ENCODE data around the gene SLC27A6. TPM values are rescaled to one million over a fixed set of nuclear protein-coding genes. Genes with fewer than 3 reads are reported as not detected.

The SLC27A6 gene
- total and polyA plus RNA-seq, 4 donors: 0.06 to 3.4 (median 0.61) TPM

- H3K36me3 ChIP-seq (ENCODE audit: control insufficient read depth in 4 of 4, insufficient read depth in 4 of 4, low read length in 4 of 4): no peaks in the 10 kb centered on the region
- DNase-seq (peak in 1 of 3 donors; percentile 11), ATAC-seq (ENCODE audit: insufficient read depth, low FRiP score) (peak; percentile 27)
- no peaks in the 10 kb centered on the region for H3K4me1 ChIP-seq (ENCODE audit: control insufficient read depth in 5 of 5, insufficient read depth in 5 of 5, low read length in 5 of 5)
- WGBS, 2 donors: 46 to 60% methylated on average over 24 of the region's 24 CpGs
- TF ChIP-seq CTCF (IDR thresholded peaks at IDR 0.05; ENCODE audit: control extremely low read depth, extremely low read depth): no peak
- H3K27me3 ChIP-seq (ENCODE audit: control insufficient read depth in 3 of 3, insufficient read depth in 3 of 3, low read length in 2 of 3): peaks cover 0 to 11% (median 11%) of the 10 kb centered on the region in 3 donors
- H3K9ac ChIP-seq (ENCODE audit: insufficient read depth in 1 of 2, low read length in 2 of 2): peak overlapping the region; percentile 49 to 61
- peak overlapping the region in 1 of 2 donors; percentile 81 for H3K27ac ChIP-seq (ENCODE audit: low read depth in 1 of 2, low read length in 1 of 2)
- H3K9me3 ChIP-seq (ENCODE audit: control insufficient read depth in 4 of 4, insufficient read depth in 3 of 4, low read length in 3 of 4): peaks cover 0 to 7% (median 0%) of the 10 kb centered on the region in 4 donors
- H3K4me3 ChIP-seq: no peak overlapping the region
These were observed 482 bp downstream of the SLC27A6 start for GRCh38 chr5:128965638-128966302.

- DNase-seq: peak in 1 of 3 donors; percentile 9
These were observed 1.1 kb downstream of the SLC27A6 start for GRCh38 chr5:128966375-128966774.

GRCh38 chr5:128966846-128967245 lies 1.6 kb downstream of the SLC27A6 start:
- Histone ChIP-seq H3K36me3 (ENCODE audit: control insufficient read depth in 4 of 4, insufficient read depth in 4 of 4, low read length in 4 of 4) (no peaks in the 10 kb centered on the region), H3K9me3 (ENCODE audit: control insufficient read depth in 4 of 4, insufficient read depth in 3 of 4, low read length in 3 of 4) (peaks cover 0 to 6% (median 0%) of the 10 kb centered on the region in 4 donors), H3K27ac (ENCODE audit: low read depth in 1 of 2, low read length in 1 of 2) (no peak overlapping the region), H3K9ac (ENCODE audit: insufficient read depth in 1 of 2, low read length in 2 of 2) (no peak overlapping the region), H3K4me3 (no peak overlapping the region), H3K4me1 (ENCODE audit: control insufficient read depth in 5 of 5, insufficient read depth in 5 of 5, low read length in 5 of 5) (no peaks in the 10 kb centered on the region), H3K27me3 (ENCODE audit: control insufficient read depth in 3 of 3, insufficient read depth in 3 of 3, low read length in 2 of 3) (peaks cover 0 to 11% (median 11%) of the 10 kb centered on the region in 3 donors)
- ATAC-seq (ENCODE audit: insufficient read depth, low FRiP score) (no peak), DNase-seq (no peak)
- 85 to 92% methylated on average over 3 of the region's 3 CpGs for WGBS, 2 donors
- no peak for TF ChIP-seq CTCF (IDR thresholded peaks at IDR 0.05; ENCODE audit: control extremely low read depth, extremely low read depth)

More at GRCh38 chr5:128966375-128966774, 1.1 kb downstream of the SLC27A6 start:
- no peak for ATAC-seq (ENCODE audit: insufficient read depth, low FRiP score)
- Histone ChIP-seq H3K27ac (ENCODE audit: low read depth in 1 of 2, low read length in 1 of 2) (peak overlapping the region in 1 of 2 donors; percentile 81), H3K27me3 (ENCODE audit: control insufficient read depth in 3 of 3, insufficient read depth in 3 of 3, low read length in 2 of 3) (peaks cover 0 to 11% (median 11%) of the 10 kb centered on the region in 3 donors), H3K9ac (ENCODE audit: insufficient read depth in 1 of 2, low read length in 2 of 2) (no peak overlapping the region), H3K9me3 (ENCODE audit: control insufficient read depth in 4 of 4, insufficient read depth in 3 of 4, low read length in 3 of 4) (peaks cover 0 to 7% (median 0%) of the 10 kb centered on the region in 4 donors), H3K4me3 (no peak overlapping the region), H3K36me3 (ENCODE audit: control insufficient read depth in 4 of 4, insufficient read depth in 4 of 4, low read length in 4 of 4) (no peaks in the 10 kb centered on the region), H3K4me1 (ENCODE audit: control insufficient read depth in 5 of 5, insufficient read depth in 5 of 5, low read length in 5 of 5) (no peaks in the 10 kb centered on the region)
- TF ChIP-seq CTCF (IDR thresholded peaks at IDR 0.05; ENCODE audit: control extremely low read depth, extremely low read depth): no peak
- 95 to 96% methylated on average over 12 of the region's 12 CpGs for WGBS, 2 donors
